Measurements from ENCODE around the gene ZBTB20.

Gene ZBTB20

GRCh38 chr3:114308377-114308776, 838.7 kb downstream of the ZBTB20 start:
- FAIRE-seq (no peak), DNase-seq (ENCODE audit: low spot score) (no peak)

- FAIRE-seq, result no peak
Measured at GRCh38 chr3:114307832-114308231, 839.3 kb downstream of the ZBTB20 start.

GRCh38 chr3:114307222-114307830, 839.8 kb downstream of the ZBTB20 start:
- FAIRE-seq (no peak), DNase-seq (ENCODE audit: low spot score) (no peak)

More at GRCh38 chr3:114307832-114308231, 839.3 kb downstream of the ZBTB20 start:
- no peak for DNase-seq (ENCODE audit: low spot score)

- no peak for FAIRE-seq
- DNase-seq (ENCODE audit: low spot score), result no peak
Measured at GRCh38 chr3:114299941-114300624, 847.0 kb downstream of the ZBTB20 start.

GRCh38 chr3:114299421-114299820, 847.7 kb downstream of the ZBTB20 start:
- FAIRE-seq (no peak), DNase-seq (ENCODE audit: low spot score) (no peak)

GRCh38 chr3:114295946-114296345, 851.1 kb downstream of the ZBTB20 start:
- DNase-seq (ENCODE audit: low spot score), result no peak
- no peak for FAIRE-seq

- no peak for DNase-seq (ENCODE audit: low spot score)
- no peak for FAIRE-seq
Measured at GRCh38 chr3:114294940-114295480, 852.1 kb downstream of the ZBTB20 start.

GRCh38 chr3:114293838-114294535, 853.1 kb downstream of the ZBTB20 start, which contains the start of gene TIGIT:
Gene TIGIT (plus strand): TSS chr3:114294028. CDS start chr3:114294062, 34 bp downstream.
- no peak for DNase-seq (ENCODE audit: low spot score)
- FAIRE-seq, result no peak

GRCh38 chr3:114290911-114291901, 855.9 kb downstream of the ZBTB20 start:
- FAIRE-seq (no peak), DNase-seq (ENCODE audit: low spot score) (peak; percentile 30)

GRCh38 chr3:114286266-114286665, 860.8 kb downstream of the ZBTB20 start:
- no peak for DNase-seq (ENCODE audit: low spot score)
- no peak for FAIRE-seq

- no peak for DNase-seq (ENCODE audit: low spot score)
- FAIRE-seq, result no peak
Measured at GRCh38 chr3:114285648-114286230, 861.3 kb downstream of the ZBTB20 start.

- DNase-seq (ENCODE audit: low spot score) (no peak), FAIRE-seq (no peak)
Measured at GRCh38 chr3:114284644-114285043, 862.4 kb downstream of the ZBTB20 start.
